GM23338 (cell line): ENCODE measurements around the gene RAD18. TPM values are rescaled to one million over a fixed set of nuclear protein-coding genes. Genes with fewer than 3 reads are reported as not detected.

Experiments
- ATAC-seq: fragments of 200-7000 bp; cut with Tn5 transposase; 3 replicates; pipeline ENCODE4 v1.9.1; 2020
- DNase-seq: peaks from one replicate; pipeline ENCODE4 v3.0.0-alpha.2; 2015; ENCODE audit warnings: low spot score
- H2AFZ ChIP-seq: fragments of 200-600 bp; sonication (generic); 2 replicates; pipeline ENCODE4 v1.8.0; 2016; ENCODE audit warnings: antibody characterized with exemption, mild to moderate bottlenecking, moderate library complexity
- H3F3A ChIP-seq: fragments of 200-600 bp; sonication (generic); replicated peaks from 2 replicates; pipeline ENCODE4 v1.8.0; 2017; ENCODE audit warnings: antibody characterized with exemption, mixed run types, low read depth
- H3K27ac ChIP-seq: fragments of 200-600 bp; sonication (generic); 2 replicates; pipeline ENCODE4 v1.6.1; 2016; ENCODE audit warnings: low read depth
- H3K27me3 ChIP-seq: fragments of 200-600 bp; sonication (generic); 2 replicates; pipeline ENCODE4 v1.8.0; 2016; ENCODE audit warnings: mild to moderate bottlenecking, mixed run types, moderate library complexity; ENCODE audit not compliant: insufficient read depth
- H3K36me3 ChIP-seq: fragments of 200-600 bp; sonication (generic); 2 replicates; pipeline ENCODE4 v1.8.0; 2016; ENCODE audit warnings: mild to moderate bottlenecking; ENCODE audit not compliant: insufficient read depth
- H3K4me1 ChIP-seq: fragments of 200-600 bp; sonication (generic); 2 replicates; pipeline ENCODE4 v1.8.0; 2016; ENCODE audit warnings: mild to moderate bottlenecking, moderate library complexity; ENCODE audit not compliant: insufficient read depth
- H3K4me2 ChIP-seq: fragments of 200-600 bp; sonication (generic); 2 replicates; pipeline ENCODE4 v1.7.1; 2017; ENCODE audit warnings: mixed run types
- H3K4me3 ChIP-seq: fragments of 200-600 bp; sonication (generic); 2 replicates; pipeline ENCODE4 v1.6.1; 2016; ENCODE audit warnings: mixed run types
- H3K79me2 ChIP-seq: fragments of 200-600 bp; sonication (generic); replicated peaks from 2 replicates; pipeline ENCODE4 v1.8.0; 2017; ENCODE audit warnings: mild to moderate bottlenecking; ENCODE audit not compliant: insufficient read depth
- H3K9me2 ChIP-seq: fragments of 200-600 bp; sonication (generic); 2 replicates; pipeline ENCODE4 v1.8.0; 2017; ENCODE audit not compliant: insufficient read depth
- H4K20me1 ChIP-seq: fragments of 200-600 bp; sonication (generic); replicated peaks from 2 replicates; pipeline ENCODE4 v1.8.0; 2017; ENCODE audit warnings: mild to moderate bottlenecking; ENCODE audit not compliant: insufficient read depth
- H3K27ac Mint-ChIP-seq: 2 replicates; pipeline ENCODE4 v1.8.0; 2020; ENCODE audit warnings: inconsistent platforms, mild to moderate bottlenecking, moderate library complexity, mixed read lengths
- H3K27me3 Mint-ChIP-seq: 3 replicates; pipeline ENCODE4 v1.8.0; 2022; ENCODE audit warnings: low read depth, mild to moderate bottlenecking, moderate library complexity, mixed read lengths, inconsistent platforms; ENCODE audit not compliant: insufficient read depth, poor library complexity
- H3K36me3 Mint-ChIP-seq: 3 replicates; pipeline ENCODE4 v1.8.0; 2021; ENCODE audit warnings: low read depth, mild to moderate bottlenecking, inconsistent platforms, moderate library complexity, mixed read lengths
- H3K4me1 Mint-ChIP-seq: 3 replicates; pipeline ENCODE4 v1.8.0; 2020; ENCODE audit warnings: mild to moderate bottlenecking, inconsistent platforms, mixed read lengths
- H3K4me3 Mint-ChIP-seq: 3 replicates; pipeline ENCODE4 v1.8.0; 2021; ENCODE audit warnings: moderate library complexity, mild to moderate bottlenecking, inconsistent platforms, mixed read lengths
- H3K9me3 Mint-ChIP-seq: 3 replicates; pipeline ENCODE4 v1.8.0; 2020; ENCODE audit warnings: moderate library complexity, mild to moderate bottlenecking, inconsistent platforms, mixed read lengths
- CREB1 ChIP-seq: fragments of 250-450 bp; sonication (Bioruptor Pico); IDR thresholded peaks from 2 replicates; pipeline ENCODE4 v1.5.0; 2020; ENCODE audit warnings: low read depth, mild to moderate bottlenecking, moderate library complexity
- CTCF ChIP-seq, 2 experiments: fragments of 200-600 bp in 1 of 2; sonication (generic) in 1 of 2; conservative IDR thresholded peaks; 2 replicates each; pipeline versions ENCODE4 v1.5.1 to v1.6.1; 2016 to 2017; ENCODE audit warnings: antibody characterized with exemption in 2 of 2, low read depth in 2 of 2, mild to moderate bottlenecking in 2 of 2, moderate library complexity in 1 of 2
- EZH2 ChIP-seq: fragments of 200-600 bp; sonication (generic); IDR thresholded peaks from one replicate; pipeline ENCODE4 v1.8.0; 2017; ENCODE audit warnings: antibody characterized with exemption, mild to moderate bottlenecking, low read depth; ENCODE audit not compliant: unreplicated experiment
- EZH2phosphoT487 ChIP-seq: fragments of 200-600 bp; sonication (generic); IDR thresholded peaks from one replicate; pipeline ENCODE4 v1.8.1; 2018; ENCODE audit warnings: antibody characterized with exemption; ENCODE audit not compliant: unreplicated experiment
- POLR2AphosphoS5 ChIP-seq: IDR thresholded peaks from 2 replicates; pipeline ENCODE4 v1.6.1; 2016; ENCODE audit warnings: antibody characterized with exemption, low read depth
- REST ChIP-seq: IDR thresholded peaks from one replicate; pipeline ENCODE4 v1.6.1; 2018; ENCODE audit warnings: antibody characterized with exemption; ENCODE audit not compliant: unreplicated experiment
- ZNF114 ChIP-seq: fragments of 250-450 bp; sonication (Bioruptor Pico); IDR thresholded peaks from 2 replicates; pipeline ENCODE4 v1.5.0; 2020; ENCODE audit warnings: mild to moderate bottlenecking, moderate library complexity
- ZNF331 ChIP-seq: fragments of 250-450 bp; sonication (Bioruptor Pico); IDR thresholded peaks from 2 replicates; pipeline ENCODE4 v1.5.0; 2020; ENCODE audit warnings: low read depth, mild to moderate bottlenecking, moderate library complexity
- polyA plus RNA-seq: library from polyadenylated mRNA; unstranded; fragments of >200 nt; fragmentation: Nextera tagmentation; extraction: Ambion mirVana; gene quantifications from 2 replicates; pipeline ENCODE4 v1.2.1, GENCODE V29; 2016
- total RNA-seq: library from RNA; depleted of rRNA; stranded (reverse); fragments of >200 nt; shearing (Covaris generic); gene quantifications from 2 replicates; pipeline ENCODE4 v1.2.3, GENCODE V29; 2014

Gene RAD18
- total and polyA plus RNA-seq, 2 experiments from 2014 or later, result 25.4 to 40.1 TPM

GRCh38 chr3:8984526-8984925 is 21.3 kb upstream of the RAD18 start (continued):
- TF ChIP-seq REST (no peak), ZNF331 (CRISPR knock-in tag) (no peak), EZH2 (no peak), ZNF114 (CRISPR knock-in tag) (no peak), CTCF (conservative IDR thresholded peaks at IDR 0.05; ENCODE audit: low read depth in 2 of 2) (no peak), EZH2phosphoT487 (no peak)

- H3K79me2 ChIP-seq, result no peaks in the 10 kb centered on the region
- no peaks in the 10 kb centered on the region for H3K36me3 ChIP-seq
- Mint-ChIP-seq H3K4me1 (peaks cover 6% of the 10 kb centered on the region), H3K27ac (no peak overlapping the region), H3K36me3 (no peaks in the 10 kb centered on the region), H3K4me3 (no peak overlapping the region), H3K27me3 (peaks cover 15% of the 10 kb centered on the region), H3K9me3 (peaks cover 3% of the 10 kb centered on the region; the same call in 2 of the 3 replicates)
- no peak overlapping the region for H2AFZ ChIP-seq
- H4K20me1 ChIP-seq, result no peaks in the 10 kb centered on the region
- DNase-seq (no peak), ATAC-seq (no peak)
- H3K4me1 ChIP-seq, result no peaks in the 10 kb centered on the region
- no peak overlapping the region for H3K4me2 ChIP-seq
- H3F3A ChIP-seq, result no peaks in the 10 kb centered on the region
- peaks cover 4% of the 10 kb centered on the region; the same call in 1 of the 2 replicates for H3K9me2 ChIP-seq
- no peaks in the 10 kb centered on the region for H3K27me3 ChIP-seq
- no peak overlapping the region for H3K4me3 ChIP-seq
- no peak overlapping the region for H3K27ac ChIP-seq
- no peak for TF ChIP-seq CTCF (conservative IDR thresholded peaks at IDR 0.05; ENCODE audit: low read depth in 2 of 2)
- no peak for TF ChIP-seq EZH2phosphoT487
- TF ChIP-seq EZH2, result no peak
- no peak for TF ChIP-seq POLR2AphosphoS5
- TF ChIP-seq CREB1 (CRISPR knock-in tag), result no peak
- no peak for TF ChIP-seq REST
These were observed 20.8 kb upstream of the RAD18 start for GRCh38 chr3:8984081-8984480.
